NT2/D1 (cell line): Measurements from ENCODE around the gene GABBR2.

Source experiments
- DNase-seq: peaks from one replicate; pipeline ENCODE4 v3.0.0-alpha.2; 2011; ENCODE audit warnings: low read depth, low spot score
- H3K27me3 ChIP-seq: 2 replicates; pipeline ENCODE4 v1.6.0; 2011; ENCODE audit warnings: mild to moderate bottlenecking; ENCODE audit not compliant: insufficient read length, insufficient read depth
- H3K36me3 ChIP-seq: 2 replicates; pipeline ENCODE4 v1.6.1; 2011; ENCODE audit warnings: mild to moderate bottlenecking, low read length, mixed read lengths; ENCODE audit not compliant: insufficient read depth, insufficient read length
- H3K4me1 ChIP-seq: 2 replicates; pipeline ENCODE4 v1.5.1; 2011; ENCODE audit not compliant: insufficient read depth, insufficient read length
- H3K4me3 ChIP-seq: 2 replicates; pipeline ENCODE4 v1.5.1; 2011; ENCODE audit warnings: low read depth; ENCODE audit not compliant: insufficient read length
- H3K9ac ChIP-seq: 2 replicates; pipeline ENCODE4 v1.6.0; 2011; ENCODE audit warnings: low read depth; ENCODE audit not compliant: insufficient read length
- H3K9me3 ChIP-seq: 2 replicates; pipeline ENCODE4 v1.5.1; 2011; ENCODE audit warnings: mild to moderate bottlenecking, low read length; ENCODE audit not compliant: insufficient read depth
- SUZ12 ChIP-seq: IDR thresholded peaks from 2 replicates; pipeline ENCODE4 v1.6.1; 2011; ENCODE audit not compliant: insufficient read length, insufficient read depth; ENCODE audit errors: extremely low read depth
- YY1 ChIP-seq: IDR thresholded peaks from 2 replicates; pipeline ENCODE4 v1.6.1; 2011; ENCODE audit not compliant: insufficient read length, insufficient read depth
- ZNF274 ChIP-seq: IDR thresholded peaks from 2 replicates; pipeline ENCODE4 v1.6.1; 2011; ENCODE audit warnings: mild to moderate bottlenecking, low read depth, low read length

GABBR2 gene

GRCh38 chr9:98302938-98303632, 405.6 kb downstream of the GABBR2 start:
- Histone ChIP-seq H3K4me3 (no peak overlapping the region), H3K4me1 (peaks cover 7% of the 10 kb centered on the region), H3K27me3 (no peaks in the 10 kb centered on the region), H3K9me3 (no peaks in the 10 kb centered on the region), H3K36me3 (no peaks in the 10 kb centered on the region), H3K9ac (no peak overlapping the region)
- DNase-seq, result no peak
- no peak for TF ChIP-seq ZNF274
- TF ChIP-seq YY1, result no peak
- TF ChIP-seq SUZ12, result no peak

GRCh38 chr9:98302150-98302549, 406.6 kb downstream of the GABBR2 start:
- no peaks in the 10 kb centered on the region for H3K9me3 ChIP-seq
- no peak for DNase-seq
- no peak overlapping the region for H3K9ac ChIP-seq
- H3K27me3 ChIP-seq, result no peaks in the 10 kb centered on the region
- H3K4me1 ChIP-seq, result peaks cover 7% of the 10 kb centered on the region
- H3K4me3 ChIP-seq, result no peak overlapping the region
- H3K36me3 ChIP-seq, result no peaks in the 10 kb centered on the region
- no peak for TF ChIP-seq ZNF274
- TF ChIP-seq YY1, result no peak
- TF ChIP-seq SUZ12, result no peak

GRCh38 chr9:98300611-98301010, 408.1 kb downstream of the GABBR2 start:
- peaks cover 7% of the 10 kb centered on the region for H3K4me1 ChIP-seq
- H3K4me3 ChIP-seq, result no peak overlapping the region
- DNase-seq, result no peak
- no peaks in the 10 kb centered on the region for H3K9me3 ChIP-seq
- no peaks in the 10 kb centered on the region for H3K36me3 ChIP-seq
- H3K9ac ChIP-seq, result no peak overlapping the region
- TF ChIP-seq YY1 (no peak), SUZ12 (no peak), ZNF274 (no peak)
- H3K27me3 ChIP-seq, result no peaks in the 10 kb centered on the region

- TF ChIP-seq ZNF274, result no peak
- no peak for TF ChIP-seq YY1
- no peak for TF ChIP-seq SUZ12
- H3K9ac ChIP-seq, result no peak overlapping the region
- DNase-seq, result no peak
- H3K36me3 ChIP-seq, result no peaks in the 10 kb centered on the region
- H3K4me1 ChIP-seq, result no peaks in the 10 kb centered on the region
- no peaks in the 10 kb centered on the region for H3K27me3 ChIP-seq
- no peaks in the 10 kb centered on the region for H3K9me3 ChIP-seq
- H3K4me3 ChIP-seq, result no peak overlapping the region
Measured at GRCh38 chr9:98298476-98298875, 410.3 kb downstream of the GABBR2 start.

GRCh38 chr9:98295824-98296223, 412.9 kb downstream of the GABBR2 start:
- Histone ChIP-seq H3K4me1 (no peaks in the 10 kb centered on the region), H3K27me3 (no peaks in the 10 kb centered on the region), H3K9ac (no peak overlapping the region), H3K36me3 (no peaks in the 10 kb centered on the region), H3K9me3 (no peaks in the 10 kb centered on the region), H3K4me3 (no peak overlapping the region)
- no peak for TF ChIP-seq YY1
- TF ChIP-seq ZNF274, result no peak
- no peak for TF ChIP-seq SUZ12
- no peak for DNase-seq

- H3K9ac ChIP-seq, result no peak overlapping the region
- H3K36me3 ChIP-seq, result no peaks in the 10 kb centered on the region
- H3K4me3 ChIP-seq, result no peak overlapping the region
- no peaks in the 10 kb centered on the region for H3K9me3 ChIP-seq
- DNase-seq, result no peak
- no peak for TF ChIP-seq YY1
- no peak for TF ChIP-seq ZNF274
- no peak for TF ChIP-seq SUZ12
- H3K27me3 ChIP-seq, result no peaks in the 10 kb centered on the region
- peaks cover 3% of the 10 kb centered on the region for H3K4me1 ChIP-seq
Measured at GRCh38 chr9:98291820-98292219, 416.9 kb downstream of the GABBR2 start.

GRCh38 chr9:98290411-98290810, 418.3 kb downstream of the GABBR2 start:
- H3K27me3 ChIP-seq, result no peaks in the 10 kb centered on the region
- TF ChIP-seq SUZ12, result no peak
- no peak for TF ChIP-seq ZNF274
- no peak for TF ChIP-seq YY1
- no peak overlapping the region for H3K9ac ChIP-seq
- H3K4me1 ChIP-seq, result peaks cover 3% of the 10 kb centered on the region
- H3K36me3 ChIP-seq, result no peaks in the 10 kb centered on the region
- no peak for DNase-seq
- no peaks in the 10 kb centered on the region for H3K9me3 ChIP-seq
- no peak overlapping the region for H3K4me3 ChIP-seq
